Activated CD8-positive, alpha-beta memory T cell treated with anti-CD3 and anti-CD28 coated beads for 24 hours (primary cell): Measurements from ENCODE around the gene MACROD2.

Experiments used
- DNase-seq: peaks from one replicate; pipeline ENCODE4 v3.0.0-alpha.2; 2020

The MACROD2 gene

DNA sequence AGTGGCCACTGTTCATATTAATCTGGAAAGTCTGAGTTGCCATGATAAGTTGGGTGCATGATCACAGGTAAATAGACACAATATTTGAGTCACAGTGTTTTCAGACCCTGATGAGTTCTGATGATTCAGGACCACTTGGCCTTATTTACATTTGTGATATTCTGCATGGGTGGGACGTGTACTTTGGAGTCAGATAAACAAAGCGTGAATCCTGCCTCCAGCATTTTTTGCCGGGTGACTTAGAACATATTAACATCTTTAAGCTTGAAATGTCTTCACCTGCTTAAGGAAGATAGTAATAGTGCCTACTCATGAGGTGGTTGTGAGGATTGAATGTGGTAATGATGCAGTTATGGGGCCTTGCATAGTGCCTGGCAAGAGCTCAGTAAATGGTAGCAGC, 1582.8 kb downstream of the MACROD2 start:
- no peak for DNase-seq

DNA sequence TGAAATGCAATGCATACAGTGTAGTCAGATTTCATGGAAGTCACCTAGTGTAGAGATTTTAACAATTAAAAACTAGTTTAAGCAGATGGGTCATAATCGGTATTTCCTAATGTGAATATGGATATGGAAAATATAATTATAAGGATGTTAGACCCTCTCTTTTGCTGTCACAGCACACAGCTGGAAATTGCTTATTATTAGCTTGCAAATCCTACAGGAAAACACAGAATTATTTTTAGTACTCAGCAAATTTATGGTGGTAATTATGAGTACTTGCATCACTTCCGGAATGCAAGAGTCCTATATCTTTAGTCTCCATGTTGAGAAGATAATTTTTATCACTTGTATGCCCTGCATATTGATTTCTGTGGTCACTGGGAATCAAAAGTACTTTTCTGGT, 1584.4 kb downstream of the MACROD2 start:
- no peak for DNase-seq

DNA sequence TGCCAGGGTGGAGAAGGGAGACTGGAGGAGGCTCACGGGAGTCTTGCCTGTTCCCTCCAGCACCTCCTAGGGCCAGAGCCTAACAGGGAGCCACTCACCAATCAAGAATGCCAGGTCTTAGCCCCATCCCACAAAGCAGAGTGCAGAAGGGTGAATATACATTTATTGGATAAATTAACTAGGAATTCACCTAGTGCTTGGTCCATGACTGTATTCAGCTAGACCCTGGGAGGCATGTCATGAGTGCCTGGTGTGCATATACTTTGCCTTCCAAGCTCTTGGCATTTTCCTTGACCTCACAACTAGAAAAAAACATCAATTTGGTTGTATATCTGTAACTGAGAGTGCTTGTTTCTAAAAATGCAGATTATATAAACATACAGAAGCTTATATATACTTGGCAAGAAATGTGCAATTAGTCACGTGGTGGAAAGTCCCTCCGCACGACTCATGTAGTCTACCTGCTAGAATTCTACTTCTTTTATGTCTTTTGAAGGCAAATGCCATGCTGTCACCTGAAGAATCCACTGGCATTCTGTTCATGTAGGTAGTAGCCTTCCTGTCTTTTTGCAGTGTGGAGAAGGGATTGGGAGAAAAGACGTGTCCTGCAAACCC, 1586.9 kb downstream of the MACROD2 start:
- DNase-seq, result no peak

DNA sequence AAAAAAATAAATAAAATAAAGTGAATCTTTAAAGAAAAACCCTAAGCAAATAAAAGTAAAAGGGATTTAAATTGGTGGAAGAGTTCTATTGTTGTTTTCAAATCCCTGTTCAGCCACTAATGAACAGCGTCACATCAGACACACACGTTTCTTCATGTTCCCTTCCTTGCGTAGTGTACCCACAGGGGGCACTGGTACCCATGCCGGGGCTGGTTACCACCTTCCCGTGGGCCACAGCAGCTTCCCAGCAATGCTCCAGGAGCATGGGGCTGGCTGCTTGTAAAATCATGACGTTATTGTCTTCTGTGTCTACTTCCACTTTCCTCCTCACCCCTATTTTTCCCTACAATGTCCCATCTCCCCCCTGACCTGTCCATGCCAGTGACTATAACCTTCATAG, 1589.2 kb downstream of the MACROD2 start:
- no peak for DNase-seq

DNA sequence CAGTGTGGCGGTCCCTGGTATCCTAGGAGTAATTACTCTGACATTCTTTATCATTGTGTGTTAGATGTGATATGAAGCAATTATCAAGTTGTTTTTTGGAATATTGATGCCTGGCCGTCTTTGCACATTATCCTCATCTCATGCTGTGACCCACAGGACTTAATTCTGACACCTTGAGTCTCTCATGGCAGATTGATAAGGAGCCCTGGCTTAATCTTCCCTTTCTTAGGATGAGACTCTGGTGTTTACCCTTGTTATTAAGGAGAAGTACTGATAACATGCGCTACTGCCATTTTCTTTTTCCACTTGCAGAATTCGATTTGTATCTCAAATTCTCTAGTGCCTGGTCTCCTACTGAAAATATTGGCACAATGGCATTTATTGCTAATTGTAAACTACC, 1597.8 kb downstream of the MACROD2 start:
- DNase-seq, result no peak

DNA sequence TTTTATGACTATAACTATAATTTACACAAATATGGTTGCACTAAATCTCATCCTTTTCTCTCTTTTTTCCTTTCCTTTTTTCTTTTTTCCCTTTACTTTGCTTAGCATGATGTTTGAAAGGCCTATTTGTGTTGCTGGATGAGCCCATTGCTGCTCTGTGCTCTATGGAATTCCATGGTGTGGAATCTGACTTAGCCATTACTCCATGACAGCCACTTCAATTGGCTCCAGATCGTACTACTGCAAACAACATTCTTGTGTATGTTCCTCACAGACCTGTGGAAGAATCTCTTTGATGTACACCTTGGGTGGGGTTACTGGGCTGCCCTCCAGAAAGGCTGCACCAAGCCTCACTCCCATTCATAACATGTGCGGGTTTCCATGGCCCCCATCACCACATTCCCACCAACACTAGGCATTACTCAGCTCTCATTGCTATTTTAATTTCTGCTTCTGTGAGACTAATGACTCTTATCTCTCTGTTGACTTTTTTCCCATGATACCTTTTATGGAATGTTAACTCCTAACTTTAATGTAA, 1598.9 kb downstream of the MACROD2 start:
- no peak for DNase-seq

DNA sequence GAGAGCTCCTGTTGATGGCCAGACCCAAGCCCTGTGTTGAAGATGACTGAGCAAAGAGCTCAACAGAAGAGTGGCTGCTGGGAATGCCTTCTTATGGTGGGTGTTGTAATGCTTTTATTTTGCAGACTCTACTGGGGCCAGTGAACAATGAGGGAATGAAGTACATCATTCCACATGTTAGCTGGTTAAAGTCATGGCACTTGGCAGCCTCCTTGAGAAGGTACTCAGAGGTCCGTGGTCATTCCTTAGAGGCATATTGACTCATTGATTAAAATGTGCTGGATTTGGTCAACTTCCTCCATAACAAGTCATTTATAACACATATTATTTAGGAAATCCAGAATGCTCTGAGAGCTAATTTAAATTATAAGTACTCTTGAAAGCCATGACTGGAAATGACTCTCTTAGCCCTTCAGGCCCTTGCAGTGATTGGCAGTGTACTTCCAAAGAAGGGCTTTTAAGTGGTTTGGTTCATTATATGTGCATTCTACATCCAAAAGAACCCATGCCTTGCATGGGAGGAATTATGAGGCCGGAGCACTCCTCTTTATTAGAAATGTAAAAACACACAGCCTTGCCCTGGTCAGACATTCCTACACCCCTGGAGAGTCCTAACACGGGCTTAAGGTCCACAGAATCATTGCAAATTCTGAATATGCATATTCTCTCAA, 1601.0 kb downstream of the MACROD2 start:
- no peak for DNase-seq

DNA sequence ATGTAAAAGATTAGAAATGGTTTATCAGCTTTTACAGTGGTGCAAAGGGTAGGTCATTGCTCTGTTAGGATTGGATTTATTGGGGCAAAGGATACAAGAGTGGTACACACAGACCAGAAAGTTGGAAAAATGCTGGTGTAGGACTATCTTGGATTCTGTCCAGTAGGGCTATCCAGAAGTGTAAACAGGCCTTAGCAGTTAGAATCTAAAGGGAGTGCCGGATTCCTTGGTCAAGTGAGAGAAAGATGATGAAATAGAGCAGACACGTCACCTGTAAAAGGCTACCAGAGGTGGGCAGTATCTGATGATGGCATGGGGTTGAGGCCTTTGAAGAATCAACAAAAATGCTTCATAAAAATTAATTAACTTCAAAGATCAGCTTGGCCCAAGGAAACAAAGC, 1602.0 kb downstream of the MACROD2 start:
- DNase-seq, result no peak

DNA sequence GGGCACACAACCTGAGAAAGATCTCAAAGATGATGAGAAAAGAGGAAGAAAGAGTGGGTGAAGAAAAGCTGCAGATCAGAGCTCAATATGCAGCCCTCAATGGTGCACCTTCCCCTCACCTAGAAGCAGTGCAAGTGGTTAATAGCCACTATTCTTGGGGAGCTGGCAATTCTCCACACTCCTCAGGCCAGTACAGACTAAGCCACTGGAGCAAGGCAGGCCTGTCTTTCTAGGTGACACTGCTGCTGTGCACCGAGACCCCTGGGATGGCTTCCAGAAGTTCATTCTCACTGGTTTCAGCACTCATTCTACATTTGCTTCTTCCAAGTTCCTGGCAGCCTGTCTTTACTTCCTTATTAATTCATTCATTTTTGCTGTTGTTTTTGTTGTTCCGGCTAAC, 1604.6 kb downstream of the MACROD2 start:
- no peak for DNase-seq

DNA sequence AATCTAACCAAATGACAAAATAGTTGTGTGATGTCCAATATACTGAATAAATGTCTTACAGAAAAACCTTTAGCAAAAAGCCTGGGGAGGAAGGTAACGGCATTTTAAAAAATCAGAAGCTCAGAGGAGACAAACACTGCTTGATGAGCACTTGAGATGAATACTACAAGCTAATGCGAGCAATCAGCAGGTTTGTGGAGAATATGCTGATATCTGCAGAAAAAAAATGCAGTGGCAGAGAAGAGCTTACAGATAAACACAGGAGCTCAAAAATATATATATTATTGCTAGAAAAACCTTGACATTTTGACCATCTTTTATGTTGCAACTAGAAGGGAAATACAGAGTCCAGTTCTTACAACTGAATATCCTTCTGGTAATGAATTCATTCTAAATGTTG, 1605.2 kb downstream of the MACROD2 start:
- no peak for DNase-seq

DNA sequence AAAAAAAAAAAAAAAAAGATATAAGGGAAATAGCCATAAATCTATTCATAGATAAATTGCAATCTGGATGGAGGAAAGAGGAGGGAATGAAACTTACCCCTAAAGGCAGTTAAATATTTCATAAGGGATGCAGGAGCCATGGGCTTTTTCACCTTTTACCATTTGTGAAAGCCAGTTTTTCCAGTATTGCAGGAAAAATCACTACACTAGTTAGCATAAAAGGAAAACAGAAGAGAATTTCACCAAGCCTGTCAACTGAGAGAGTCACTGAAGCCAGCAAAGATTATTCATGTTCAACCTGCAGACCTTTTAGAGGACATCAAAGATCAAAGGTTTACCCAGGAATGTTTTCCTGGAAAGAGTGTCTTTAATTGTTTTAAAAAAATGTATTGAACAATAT, 1608.2 kb downstream of the MACROD2 start:
- DNase-seq, result no peak

DNA sequence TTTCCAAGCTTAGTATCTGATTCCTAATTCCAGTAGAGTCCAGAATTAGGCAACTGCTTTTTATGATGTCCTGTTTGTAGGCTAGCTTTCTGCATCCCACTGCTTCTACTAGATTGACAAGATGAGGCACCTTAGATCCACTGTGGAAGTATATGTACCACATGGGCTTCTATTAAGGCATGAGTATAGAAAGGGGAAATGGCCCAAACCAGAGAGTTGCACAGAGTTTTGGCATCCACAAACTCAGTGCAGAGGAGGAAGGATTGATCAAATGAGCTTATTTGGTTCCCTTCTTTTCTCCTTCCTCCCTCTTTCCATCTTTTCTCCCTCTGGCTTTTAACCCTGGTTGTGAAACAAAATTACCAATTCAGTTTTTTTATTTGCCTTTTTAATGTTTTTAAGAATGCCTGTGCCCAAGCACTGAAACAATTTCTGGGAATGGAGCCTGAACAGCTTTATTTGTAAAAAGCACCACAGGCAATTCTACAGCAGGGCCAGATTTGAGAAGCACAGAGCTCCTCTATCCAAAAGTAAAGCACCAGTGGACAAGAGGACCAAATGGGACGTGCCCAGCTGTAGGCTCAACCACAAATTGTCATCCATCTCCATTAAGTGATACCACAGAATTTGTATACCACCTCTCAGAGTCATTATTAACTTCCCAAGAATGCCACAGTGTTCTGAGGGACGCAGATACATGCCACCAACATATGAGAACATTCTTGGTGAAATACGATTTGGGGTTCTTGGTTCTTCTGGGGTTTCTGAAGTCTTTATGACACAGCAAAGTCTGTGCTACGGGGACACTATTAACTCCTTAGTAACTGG, 1608.9 kb downstream of the MACROD2 start:
- no peak for DNase-seq

DNA sequence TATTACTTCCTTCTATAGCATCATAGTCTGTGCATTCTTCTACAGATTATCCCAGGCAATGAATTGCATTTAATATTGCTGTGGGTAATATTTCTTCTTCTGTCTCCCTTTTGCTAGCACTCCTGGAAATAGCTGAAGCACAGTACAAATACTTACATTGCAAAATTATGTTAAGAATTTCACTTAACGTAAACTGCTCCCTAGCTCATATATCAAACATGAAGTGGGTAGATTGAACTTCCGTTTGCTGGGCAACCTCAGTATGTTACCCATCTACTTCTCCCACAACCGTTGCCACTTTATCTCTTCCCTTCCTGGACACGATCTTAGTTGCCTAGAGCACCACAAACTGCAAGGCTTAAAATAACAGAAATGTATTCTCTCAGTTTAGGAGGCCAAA, 1614.6 kb downstream of the MACROD2 start:
- DNase-seq, result no peak

DNA sequence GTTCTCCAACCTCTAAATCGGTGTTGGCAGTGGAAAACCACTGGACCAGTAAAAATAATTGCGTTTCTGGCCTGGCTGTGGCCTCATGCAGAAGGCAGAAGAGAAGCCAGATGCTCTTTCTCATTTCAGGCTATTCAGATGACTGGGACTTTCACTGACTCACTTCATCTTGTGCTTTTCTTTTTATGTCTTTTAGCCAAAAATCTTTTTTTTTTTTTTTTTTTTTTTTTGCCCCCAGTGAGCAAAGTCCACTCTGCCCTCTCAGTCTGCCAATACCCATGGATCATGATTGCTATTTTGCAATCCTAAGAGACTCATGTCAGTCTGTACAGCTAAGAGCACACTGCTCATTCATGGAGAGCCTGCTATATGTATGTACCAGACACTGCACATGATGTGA, 1615.5 kb downstream of the MACROD2 start:
- DNase-seq, result no peak

DNA sequence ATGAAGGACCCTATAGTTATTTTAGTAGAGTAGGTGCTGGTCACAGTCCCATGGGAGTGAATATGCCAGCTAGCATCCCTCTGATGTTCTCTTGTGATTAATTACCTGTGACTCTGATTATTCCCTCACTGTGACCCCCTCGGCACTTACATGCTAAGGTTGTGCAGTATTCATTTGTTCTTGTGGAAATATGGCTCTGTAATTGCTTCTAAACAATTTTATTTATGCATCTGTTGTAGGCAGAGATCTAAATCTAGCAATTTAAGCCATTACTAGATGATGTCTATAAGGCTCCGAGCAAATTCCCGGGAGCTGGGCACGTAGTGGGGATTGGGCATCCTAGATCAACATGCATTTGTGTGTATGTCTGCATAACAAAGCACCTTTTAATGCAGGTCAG, 1616.2 kb downstream of the MACROD2 start:
- DNase-seq, result no peak

DNA sequence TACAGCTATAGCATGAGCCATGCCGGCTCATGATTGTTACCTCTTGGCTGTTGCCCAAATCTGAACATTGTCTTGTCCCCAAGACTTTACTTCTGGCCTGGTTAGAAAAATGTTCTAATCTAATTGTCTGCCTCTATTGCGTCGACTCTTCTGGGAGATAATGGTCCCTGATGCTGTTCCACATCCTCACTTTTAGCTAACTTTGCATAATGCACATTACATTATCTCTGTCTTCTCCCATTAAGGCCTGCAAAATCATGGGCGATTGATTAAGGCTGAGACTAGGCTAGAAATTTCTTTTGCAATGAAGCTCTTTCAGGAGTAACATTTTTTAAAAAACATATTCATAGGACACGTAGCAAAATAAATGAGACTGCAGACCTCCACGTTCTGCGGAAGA, 1616.9 kb downstream of the MACROD2 start:
- DNase-seq, result no peak

DNA sequence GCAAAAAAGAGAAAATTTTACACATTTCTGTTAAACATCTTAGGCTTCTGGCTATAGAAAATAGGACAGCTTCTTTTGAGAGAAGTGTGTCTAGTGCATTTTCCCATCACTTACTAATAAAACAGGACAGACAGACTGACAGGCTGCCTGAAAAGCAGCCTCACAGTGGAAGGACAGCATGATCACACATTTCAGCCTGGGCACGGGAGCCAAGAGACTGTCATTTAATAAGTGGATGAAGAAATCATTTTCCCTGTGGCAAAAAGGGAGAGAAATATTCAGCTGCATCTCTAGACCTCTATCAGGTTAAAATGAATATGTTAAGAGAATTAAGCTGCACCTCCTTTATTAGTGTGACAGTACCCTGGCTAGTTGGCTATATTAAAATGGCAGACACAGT, 1617.5 kb downstream of the MACROD2 start:
- no peak for DNase-seq

DNA sequence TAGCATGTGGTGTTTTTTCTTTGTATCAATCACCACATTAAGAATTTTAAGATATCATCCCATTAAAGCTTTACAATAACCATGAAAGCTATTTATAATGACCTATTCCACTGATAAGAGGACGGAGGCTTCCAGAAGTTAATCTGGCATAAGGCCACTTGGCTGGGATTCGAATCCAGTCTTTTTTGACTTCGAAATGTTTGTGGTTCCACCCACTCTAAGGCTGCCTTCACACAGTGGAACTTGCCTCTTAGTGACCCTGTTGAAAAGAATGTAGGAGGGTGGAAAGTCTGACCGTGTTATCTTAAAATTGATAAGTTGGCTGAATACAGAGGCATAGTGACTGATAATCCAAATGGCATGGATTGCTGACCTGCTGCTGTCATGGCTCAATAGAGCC, 1618.2 kb downstream of the MACROD2 start:
- DNase-seq, result no peak

DNA sequence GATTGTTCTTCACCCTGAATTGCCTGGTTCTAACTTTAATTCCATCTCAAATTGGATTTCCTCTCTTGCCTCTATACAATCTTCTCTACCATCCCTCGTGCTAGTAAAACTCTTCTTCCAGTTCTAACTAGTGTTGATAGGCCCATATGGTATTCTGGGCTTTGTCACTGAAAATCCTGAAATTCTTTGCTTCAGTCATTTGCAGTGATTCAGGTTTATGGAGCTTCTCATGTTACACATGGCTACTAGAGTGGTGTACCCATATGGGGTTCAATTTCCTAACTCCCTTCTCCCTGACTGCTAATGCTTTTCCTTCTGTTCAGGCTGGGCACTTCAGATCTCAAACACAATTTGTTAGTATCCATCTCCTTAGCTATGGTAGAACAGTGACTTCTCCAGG, 1621.3 kb downstream of the MACROD2 start:
- no peak for DNase-seq

DNA sequence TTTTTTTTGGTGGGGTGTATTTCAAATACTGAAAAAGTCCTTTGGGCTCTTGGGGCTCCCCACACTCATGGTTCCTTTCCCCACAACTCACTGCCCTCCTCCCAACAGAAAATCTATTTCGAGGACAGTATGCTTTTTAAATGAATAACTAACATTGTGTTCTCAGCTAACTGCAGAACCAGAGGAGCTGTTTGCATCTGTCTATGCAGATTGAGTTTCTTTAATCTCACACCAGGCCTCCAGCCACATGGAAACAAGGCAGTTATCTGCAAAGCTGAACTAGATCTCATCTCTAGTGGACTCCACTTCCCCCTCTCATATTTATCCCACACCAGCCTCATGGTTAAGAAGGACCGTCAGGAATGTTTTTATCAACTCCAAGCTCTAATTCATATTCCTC, 1622.8 kb downstream of the MACROD2 start:
- no peak for DNase-seq

DNA sequence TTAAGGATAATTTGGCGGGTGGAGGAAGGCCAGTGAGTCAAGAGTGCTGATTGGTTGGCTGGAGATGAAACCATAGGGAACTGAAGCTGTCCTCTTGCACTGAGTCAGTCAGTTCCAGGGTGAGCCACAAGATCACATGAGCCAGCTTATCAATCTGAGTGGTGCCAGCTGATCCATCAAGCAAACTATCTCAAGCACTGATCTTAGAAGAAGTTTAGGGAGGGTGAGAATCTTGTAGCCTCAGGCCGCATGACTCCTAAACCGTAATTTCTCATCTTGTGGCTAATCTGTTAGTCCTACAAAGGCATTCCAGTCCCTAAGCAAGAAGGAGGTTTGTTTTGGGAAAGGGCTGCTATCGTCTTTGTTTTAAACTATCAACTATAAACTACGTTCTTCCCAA, 1623.6 kb downstream of the MACROD2 start:
- no peak for DNase-seq

DNA sequence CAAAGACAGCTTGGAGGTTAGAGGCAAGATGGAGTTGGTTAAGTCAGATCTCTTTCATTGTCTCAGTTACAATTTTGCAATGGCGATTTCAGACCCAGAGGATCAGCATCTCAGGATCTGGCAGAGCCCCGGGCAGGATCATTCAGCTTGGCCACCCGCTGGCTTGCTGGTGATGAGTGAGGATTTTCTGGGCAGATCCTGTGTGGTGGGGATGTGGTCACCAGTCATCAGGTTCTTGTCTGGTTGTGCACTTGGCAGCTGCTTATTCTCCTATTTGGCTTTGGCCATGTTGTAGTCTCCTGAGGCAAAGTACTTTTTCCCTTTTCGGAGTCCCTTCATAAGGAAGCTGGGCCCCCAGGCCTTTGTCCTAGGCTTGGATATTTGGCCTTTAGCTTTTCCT, 1624.0 kb downstream of the MACROD2 start:
- no peak for DNase-seq

DNA sequence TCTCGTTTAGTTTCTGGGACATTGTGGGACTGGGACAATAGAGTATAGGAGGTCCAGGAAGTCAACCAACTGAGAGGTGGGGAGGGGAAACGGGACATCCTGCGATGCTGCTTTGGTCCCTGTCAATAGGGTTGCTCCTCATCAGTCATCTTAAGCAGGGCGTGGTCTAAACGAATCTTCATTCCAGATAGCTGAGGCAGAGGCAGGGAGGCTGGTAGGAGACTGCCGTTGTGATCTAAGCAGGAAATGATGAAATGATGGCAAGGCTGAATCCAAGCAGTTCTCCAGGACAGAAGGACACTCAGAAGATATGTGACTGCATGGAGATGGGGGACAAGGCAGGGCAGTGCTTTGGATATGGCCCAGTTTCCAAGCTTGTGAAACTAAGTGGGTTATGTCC, 1624.5 kb downstream of the MACROD2 start:
- no peak for DNase-seq

DNA sequence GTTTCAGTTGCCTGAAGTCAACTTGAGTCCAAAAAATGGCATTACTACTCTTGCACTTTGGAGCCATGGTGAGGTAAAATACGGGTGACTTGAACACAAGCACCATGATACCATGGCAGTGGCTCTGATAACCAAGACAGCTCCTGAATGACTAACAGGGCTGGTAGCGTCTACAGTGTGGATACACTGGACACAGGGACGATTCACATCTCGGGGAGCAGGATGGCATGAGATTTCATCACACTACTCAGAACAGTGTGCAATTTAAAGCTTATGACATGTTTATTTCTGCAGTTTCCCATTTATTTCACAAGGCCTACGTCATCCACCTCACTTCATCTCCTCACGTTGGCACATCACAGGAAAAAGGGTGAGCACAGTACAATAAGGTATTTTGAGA, 1627.1 kb downstream of the MACROD2 start:
- no peak for DNase-seq
